ENCODE results near the gene TPSG1.

The TPSG1 gene

GRCh38 chr16:1196494-1196893, 28.6 kb downstream of the TPSG1 start:
- no peak overlapping the region for H3K4me3 ChIP-seq (ENCODE audit: low read depth, low read length)
- no peaks in the 10 kb centered on the region for H3K4me1 ChIP-seq
- no peaks in the 10 kb centered on the region for H3K9me3 ChIP-seq (ENCODE audit: control insufficient read depth, low read length)
- no peak for TF ChIP-seq CTCF (IDR thresholded peaks at IDR 0.05)
- no peak overlapping the region for H3K27ac ChIP-seq
- H3K36me3 ChIP-seq (ENCODE audit: control insufficient read depth, insufficient read depth, low read length) = no peaks in the 10 kb centered on the region
- no peak overlapping the region for H3K4me2 ChIP-seq (ENCODE audit: low read length)
- H3K79me2 ChIP-seq = no peaks in the 10 kb centered on the region
- no peak overlapping the region for H3K9ac ChIP-seq
- no peaks in the 10 kb centered on the region for H3K27me3 ChIP-seq (ENCODE audit: control insufficient read depth, insufficient read depth, low read length)
- no peak overlapping the region for H2AFZ ChIP-seq

GRCh38 chr16:1195393-1195666, 29.7 kb downstream of the TPSG1 start:
- no peaks in the 10 kb centered on the region for H3K27me3 ChIP-seq (ENCODE audit: control insufficient read depth, insufficient read depth, low read length)
- TF ChIP-seq CTCF (IDR thresholded peaks at IDR 0.05) = no peak

GRCh38 chr16:1194665-1195392, 30.2 kb downstream of the TPSG1 start:
- peak; percentile 97 for TF ChIP-seq CTCF (IDR thresholded peaks at IDR 0.05)
- Histone ChIP-seq H3K9me3 (ENCODE audit: control insufficient read depth, low read length) (no peaks in the 10 kb centered on the region), H3K27ac (no peak overlapping the region), H3K79me2 (no peaks in the 10 kb centered on the region), H3K4me2 (ENCODE audit: low read length) (no peak overlapping the region), H3K9ac (no peak overlapping the region), H3K27me3 (ENCODE audit: control insufficient read depth, insufficient read depth, low read length) (no peaks in the 10 kb centered on the region), H3K4me1 (no peaks in the 10 kb centered on the region), H3K4me3 (ENCODE audit: low read depth, low read length) (no peak overlapping the region), H2AFZ (no peak overlapping the region), H3K36me3 (ENCODE audit: control insufficient read depth, insufficient read depth, low read length) (no peaks in the 10 kb centered on the region)

More at GRCh38 chr16:1195393-1195666, 29.7 kb downstream of the TPSG1 start:
- H3K4me1 ChIP-seq = no peaks in the 10 kb centered on the region
- H3K4me2 ChIP-seq (ENCODE audit: low read length) = no peak overlapping the region
- no peaks in the 10 kb centered on the region for H3K9me3 ChIP-seq (ENCODE audit: control insufficient read depth, low read length)
- H3K36me3 ChIP-seq (ENCODE audit: control insufficient read depth, insufficient read depth, low read length) = no peaks in the 10 kb centered on the region
- H2AFZ ChIP-seq = no peak overlapping the region
- no peak overlapping the region for H3K27ac ChIP-seq
- no peaks in the 10 kb centered on the region for H3K79me2 ChIP-seq
- no peak overlapping the region for H3K9ac ChIP-seq
- no peak overlapping the region for H3K4me3 ChIP-seq (ENCODE audit: low read depth, low read length)

DNA sequence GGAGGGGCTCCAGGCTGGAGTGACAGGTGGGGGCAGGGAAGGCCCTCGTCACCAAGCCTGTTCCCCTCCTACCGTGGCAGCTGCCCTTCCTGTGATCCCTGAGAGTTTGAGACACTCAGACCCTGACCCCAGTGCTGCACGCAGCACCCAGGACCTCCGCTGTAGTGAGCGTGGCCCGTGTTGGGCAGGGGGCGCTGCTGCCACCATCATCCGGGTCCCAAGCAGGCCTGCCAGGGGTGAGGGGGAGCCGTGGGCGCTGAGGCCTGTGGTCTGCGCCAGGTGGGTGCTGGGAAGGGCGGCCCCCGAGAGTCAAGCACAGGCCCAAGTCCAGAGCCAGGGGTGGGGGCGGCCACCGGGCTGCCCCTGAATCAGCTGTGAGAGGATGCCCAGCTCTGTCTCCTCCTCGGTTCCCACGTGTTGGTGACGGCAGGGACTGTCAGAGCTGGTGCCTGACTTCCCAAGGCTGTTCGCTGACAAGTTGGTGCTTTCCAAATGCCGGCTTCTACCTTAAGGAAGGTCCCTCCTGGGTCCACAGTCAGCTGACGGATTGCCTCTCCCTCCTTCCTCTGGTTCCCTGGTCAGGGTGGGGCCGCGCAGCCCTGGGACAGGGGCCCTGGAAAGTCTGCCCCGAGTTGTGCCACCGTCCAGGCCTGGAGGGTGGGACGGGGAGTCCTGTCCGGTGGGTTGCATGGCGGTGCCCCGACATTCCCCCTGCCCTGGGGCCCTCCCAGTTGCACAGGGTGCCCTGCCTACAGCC, 31.1 kb downstream of the TPSG1 start:
- Histone ChIP-seq H3K4me3 (ENCODE audit: low read depth, low read length) (no peak overlapping the region), H3K79me2 (no peaks in the 10 kb centered on the region), H3K27me3 (ENCODE audit: control insufficient read depth, insufficient read depth, low read length) (no peaks in the 10 kb centered on the region), H3K9ac (no peak overlapping the region), H3K27ac (no peak overlapping the region), H3K4me1 (no peaks in the 10 kb centered on the region), H3K36me3 (ENCODE audit: control insufficient read depth, insufficient read depth, low read length) (no peaks in the 10 kb centered on the region), H3K4me2 (ENCODE audit: low read length) (no peak overlapping the region), H3K9me3 (ENCODE audit: control insufficient read depth, low read length) (no peaks in the 10 kb centered on the region), H2AFZ (no peak overlapping the region)
- no peak for TF ChIP-seq CTCF (IDR thresholded peaks at IDR 0.05)
